ENCODE data around the gene WWC1. TPM values are rescaled to one million over a fixed set of nuclear protein-coding genes. Genes with fewer than 3 reads are reported as not detected.
"Not testable (repeated sequence)": the region's sequence is repeated elsewhere in the genome, so short reads cannot be mapped to it uniquely, and the experiment has no call there.

WWC1 gene
- polyA plus RNA-seq, 12 donors = 0.45 to 15.5 (median 1.4) TPM; not detected in 1

- DNase-seq = no peak
Measured at GRCh38 chr5:168332042-168332441, 40.6 kb downstream of the WWC1 start.

DNA sequence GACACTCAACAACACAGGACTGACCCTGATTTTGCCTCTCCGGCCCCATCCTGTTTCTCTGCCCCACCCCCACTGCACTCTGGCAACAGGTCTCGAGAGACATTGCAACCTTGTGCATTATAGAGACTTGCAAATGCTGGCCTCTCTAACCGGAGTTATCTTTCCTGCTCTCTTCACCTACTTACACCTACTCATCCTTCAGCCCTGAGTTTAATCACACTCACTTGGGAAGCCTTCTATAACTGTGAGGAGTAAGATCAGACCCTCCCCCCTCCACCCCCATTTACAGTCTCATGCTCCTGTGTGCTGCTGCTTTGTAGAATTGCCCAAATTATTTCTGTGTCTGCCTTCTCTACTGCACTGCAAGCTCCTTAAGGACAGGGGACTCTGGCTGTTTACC lies 42.8 kb downstream of the WWC1 start:
- DNase-seq = no peak

GRCh38 chr5:168334695-168335094 lies 43.2 kb downstream of the WWC1 start:
- peak; percentile 6 for DNase-seq

DNA sequence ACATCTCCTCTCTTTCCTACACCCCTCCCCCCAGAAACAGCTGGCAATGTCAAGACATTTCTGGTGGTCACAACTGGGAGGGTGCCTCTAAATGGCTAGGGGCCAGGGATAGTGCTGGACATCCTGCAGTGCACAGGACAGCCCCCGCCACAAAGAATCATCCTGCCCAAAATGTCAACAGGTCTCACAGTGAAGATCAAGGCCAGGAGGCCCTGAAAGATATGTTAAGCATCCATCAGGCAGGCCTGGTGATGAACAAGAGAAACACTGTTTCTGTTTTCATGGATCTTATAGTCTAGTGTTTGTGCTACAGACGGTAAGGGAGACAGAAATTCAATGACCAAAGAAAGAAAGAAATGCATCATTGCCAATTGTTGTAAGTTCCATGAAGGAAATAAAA lies 45.9 kb downstream of the WWC1 start:
- no peak for DNase-seq

DNA sequence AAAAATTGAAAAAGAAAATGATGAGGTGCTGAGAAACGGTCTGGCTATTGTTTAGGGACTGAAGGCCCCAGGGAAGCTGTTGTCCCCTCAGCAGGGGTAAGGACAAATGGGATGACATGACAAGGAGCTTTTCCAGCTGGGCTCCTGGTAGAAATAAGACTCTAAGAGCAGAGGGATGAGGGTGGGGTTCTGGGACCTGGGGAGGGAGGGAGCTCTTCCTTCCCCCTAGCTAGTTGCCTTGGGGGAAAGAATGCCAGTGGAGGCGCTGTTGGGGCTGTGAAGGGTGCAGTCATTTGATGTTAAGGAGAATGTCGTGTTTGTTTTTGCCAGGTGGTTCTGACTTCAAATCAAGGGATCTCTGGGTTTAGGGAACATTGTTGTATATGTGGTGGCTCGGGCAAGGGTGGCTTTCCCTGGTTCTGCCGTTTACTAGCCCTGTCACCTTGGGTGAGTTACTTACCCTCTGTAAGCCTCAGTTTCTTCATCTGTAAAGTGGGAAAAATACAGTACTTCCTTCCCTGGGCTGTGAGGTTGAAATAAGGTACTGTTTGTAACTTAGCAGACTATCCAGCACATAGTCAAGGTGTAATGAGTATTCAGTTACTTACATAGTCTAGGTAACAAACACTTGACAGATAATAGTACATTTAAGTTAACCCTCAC lies 47.8 kb downstream of the WWC1 start:
- DNase-seq = no peak

GRCh38 chr5:168339772-168340140 lies 48.3 kb downstream of the WWC1 start:
- DNase-seq = not testable (repeated sequence)

GRCh38 chr5:168340487-168340886 lies 49.0 kb downstream of the WWC1 start:
- no peak for DNase-seq

DNA sequence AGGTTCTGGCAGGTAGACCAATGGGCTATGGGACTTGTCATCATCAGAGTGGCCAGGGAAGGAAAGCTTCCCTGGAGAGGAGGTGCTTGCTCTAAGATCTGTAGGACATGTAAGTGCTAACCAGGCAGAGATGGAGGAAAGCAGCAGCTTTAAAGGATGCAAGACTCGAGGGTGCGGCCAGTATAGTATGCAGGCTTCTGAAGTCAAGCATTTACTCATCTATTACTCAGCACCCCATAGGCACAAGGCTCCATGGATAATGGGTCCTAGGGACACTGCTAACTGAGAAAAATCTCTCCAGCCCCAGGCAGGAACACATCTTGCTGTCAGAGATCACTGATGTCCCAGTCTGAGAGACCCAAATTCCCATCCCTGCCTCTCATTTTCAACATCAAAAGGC lies 49.7 kb downstream of the WWC1 start:
- DNase-seq = no peak

DNA sequence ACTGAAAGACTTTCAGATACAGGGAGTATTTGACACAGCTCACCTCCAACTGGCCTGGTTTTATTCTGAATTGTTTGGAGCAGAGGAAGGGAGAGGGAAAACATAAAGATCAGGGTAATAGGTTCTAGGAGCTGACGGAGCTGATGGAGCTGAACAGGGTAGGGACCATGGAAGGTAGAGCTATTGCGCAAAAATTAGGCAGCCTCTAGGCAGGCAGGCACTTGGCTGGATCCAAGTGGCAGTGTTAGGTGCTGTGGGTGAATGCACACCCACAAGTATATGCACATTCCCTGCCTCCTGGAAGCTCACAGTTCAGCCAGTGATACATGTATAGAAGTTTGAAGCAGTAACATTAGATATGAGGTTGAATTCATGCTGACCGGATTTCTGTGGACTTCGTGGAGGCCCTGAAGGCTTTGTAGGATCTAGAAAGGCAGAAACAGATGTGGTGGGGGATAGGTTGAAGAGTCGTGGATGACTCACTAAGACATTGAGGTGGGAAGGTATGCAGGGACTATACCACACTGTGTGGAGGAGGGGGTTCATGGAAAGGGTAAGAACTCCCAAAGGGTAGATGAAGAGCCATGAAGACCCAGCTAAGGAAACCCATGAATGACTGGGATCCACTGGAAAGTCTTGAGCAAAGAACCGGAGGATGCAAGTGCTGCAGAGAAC lies 50.8 kb downstream of the WWC1 start:
- DNase-seq = no peak

GRCh38 chr5:168342985-168343384 lies 51.5 kb downstream of the WWC1 start:
- DNase-seq = no peak

DNA sequence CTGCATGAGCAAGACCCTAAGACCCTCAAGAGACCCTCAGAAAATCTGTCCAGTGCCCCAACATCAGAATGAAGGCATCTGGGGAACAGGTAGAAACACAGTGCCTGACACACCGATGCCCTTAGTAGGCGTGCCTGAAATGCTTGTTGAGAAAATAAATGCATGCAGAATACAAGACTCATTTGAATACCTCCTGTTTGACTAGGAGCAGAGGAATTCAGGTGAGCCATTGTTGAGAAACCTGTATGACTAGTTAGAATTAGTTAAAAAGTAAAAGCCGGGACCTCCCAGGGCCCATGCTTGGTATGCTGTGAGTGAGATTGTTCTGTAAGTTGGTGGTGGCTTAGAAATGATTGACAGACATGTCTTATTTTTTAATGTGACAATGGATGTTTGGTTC lies 55.0 kb downstream of the WWC1 start:
- no peak for DNase-seq

GRCh38 chr5:168347368-168348083 lies 56.1 kb downstream of the WWC1 start:
- no peak for DNase-seq

DNA sequence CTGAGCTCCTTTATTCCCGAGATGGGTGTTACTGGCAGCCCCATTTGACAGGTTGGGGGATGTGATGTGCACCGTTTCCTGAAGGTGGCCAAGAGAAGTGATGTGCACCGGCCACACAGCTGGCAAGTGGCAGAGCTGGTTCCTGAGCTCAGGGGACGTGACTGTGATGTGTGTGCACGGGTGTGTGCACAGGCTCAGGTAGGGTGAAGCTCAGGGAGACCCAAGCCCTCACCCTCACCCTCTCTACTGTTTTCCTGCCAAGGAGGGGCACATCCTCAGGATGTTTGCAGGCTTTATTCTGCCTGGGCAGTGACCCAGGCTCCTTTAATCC lies 56.6 kb downstream of the WWC1 start:
- DNase-seq = no peak

- DNase-seq = no peak
Measured at GRCh38 chr5:168350315-168350714, 58.9 kb downstream of the WWC1 start.

- no peak for DNase-seq
Measured at GRCh38 chr5:168353216-168353957, 61.9 kb downstream of the WWC1 start.

- no peak for DNase-seq
Measured at GRCh38 chr5:168354397-168354796, 63.0 kb downstream of the WWC1 start.

DNA sequence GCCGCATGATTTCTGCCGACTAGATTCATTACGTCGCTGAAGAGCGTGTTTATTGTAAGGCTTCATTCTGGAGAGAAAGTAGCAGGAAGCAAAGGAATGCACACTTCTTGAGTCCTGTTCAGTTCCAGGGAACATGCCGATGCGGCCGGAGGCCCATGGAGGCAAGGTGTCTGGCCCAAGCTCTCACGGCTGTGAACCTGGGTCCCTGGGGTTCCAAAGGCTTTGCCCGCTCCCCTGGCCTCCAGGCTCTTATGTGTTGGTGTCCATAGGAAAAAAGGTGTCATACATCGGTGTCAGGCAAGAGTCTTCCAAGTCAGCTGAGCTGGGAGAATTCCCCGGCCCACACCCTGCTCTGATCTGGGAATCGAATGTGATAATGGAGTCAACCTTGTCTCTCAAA lies 64.7 kb downstream of the WWC1 start:
- DNase-seq = no peak

DNA sequence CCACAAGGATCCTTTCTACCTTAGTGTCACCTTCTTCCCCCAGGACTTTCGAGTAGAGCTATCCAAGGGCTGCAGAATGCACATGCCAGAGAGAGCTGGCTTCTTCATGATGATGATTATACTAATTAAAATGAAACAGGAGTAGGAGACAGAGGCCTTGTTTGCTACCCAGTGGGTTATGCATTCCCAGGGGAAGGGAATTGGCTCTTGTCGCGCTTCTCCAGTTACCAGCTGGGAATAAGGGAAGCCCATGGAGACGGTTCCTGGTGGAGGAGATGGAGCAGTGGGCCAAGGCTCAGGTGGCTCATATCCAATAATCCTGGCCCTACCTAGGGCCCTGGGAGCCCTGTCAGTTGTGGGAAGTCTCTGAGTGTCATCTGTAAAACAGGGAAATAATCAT lies 65.1 kb downstream of the WWC1 start:
- DNase-seq = no peak

DNA sequence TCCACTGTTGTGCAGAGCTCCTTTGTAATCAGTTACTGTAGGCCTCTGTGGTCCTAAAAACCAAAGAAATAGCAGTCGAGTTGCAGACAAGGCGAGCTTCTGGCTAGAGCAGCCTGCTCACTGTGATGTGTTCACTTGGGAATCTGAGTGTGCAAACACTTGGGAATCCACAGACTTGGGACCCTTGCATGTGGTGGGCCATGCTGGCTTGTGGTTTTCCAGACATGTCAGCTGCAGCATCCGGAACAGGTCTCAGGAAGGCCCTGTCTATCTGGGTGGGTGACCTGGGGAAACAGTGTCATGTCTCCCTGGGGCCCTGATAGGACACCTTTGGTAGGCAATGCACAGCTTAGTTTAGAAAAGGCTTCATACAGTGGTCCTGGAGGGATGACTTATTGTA lies 66.4 kb downstream of the WWC1 start:
- DNase-seq = no peak

- no peak for DNase-seq
Measured at GRCh38 chr5:168359820-168360460, 68.5 kb downstream of the WWC1 start.

DNA sequence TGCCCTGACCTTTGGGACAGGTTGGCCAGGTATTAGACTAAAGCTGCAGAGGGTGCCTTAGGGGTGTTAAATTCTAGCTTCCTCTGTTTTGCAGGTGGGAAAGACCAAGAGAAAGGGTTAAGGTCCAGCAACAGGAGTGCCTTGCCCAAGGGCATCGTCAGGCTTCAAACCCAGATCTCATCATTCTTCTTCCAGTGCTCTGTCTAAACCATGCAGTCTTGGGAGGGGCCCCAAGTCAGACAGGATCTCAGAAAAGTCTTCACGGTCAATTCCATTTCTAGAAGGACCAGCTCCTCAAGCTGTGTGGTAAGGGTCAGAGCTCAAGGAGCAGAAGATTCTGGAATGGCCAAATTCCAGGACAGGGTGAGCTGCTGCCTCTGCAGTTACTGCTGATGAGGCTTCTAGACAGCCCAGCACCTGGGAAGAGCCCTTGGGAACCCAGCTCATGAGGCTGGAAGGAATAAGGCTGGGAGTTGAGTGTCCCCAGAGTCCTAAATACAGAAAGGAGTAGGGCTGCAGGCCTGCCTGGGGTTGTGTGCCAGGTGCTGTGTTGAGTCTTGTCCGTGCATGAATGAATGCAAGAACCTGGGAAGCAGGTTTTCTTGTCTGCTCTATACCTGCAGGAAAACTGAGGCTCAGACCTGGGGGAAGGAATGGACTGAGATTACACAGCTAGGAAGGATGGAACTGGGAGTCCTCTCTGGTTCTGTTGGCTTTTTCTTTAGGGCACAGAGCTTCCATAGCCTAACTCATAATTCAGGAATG lies 69.3 kb downstream of the WWC1 start:
- no peak for DNase-seq

Measured in muscle of arm (tissue), 12 donors.